Measurements from ENCODE around the gene PCDHA1.
A peak's percentile ranks its signal among the peaks of the same experiment; 100 is the strongest.
"Not testable (repeated sequence)": the region's sequence is repeated elsewhere in the genome, so short reads cannot be mapped to it uniquely, and the experiment has no call there.

PCDHA1 gene

DNA sequence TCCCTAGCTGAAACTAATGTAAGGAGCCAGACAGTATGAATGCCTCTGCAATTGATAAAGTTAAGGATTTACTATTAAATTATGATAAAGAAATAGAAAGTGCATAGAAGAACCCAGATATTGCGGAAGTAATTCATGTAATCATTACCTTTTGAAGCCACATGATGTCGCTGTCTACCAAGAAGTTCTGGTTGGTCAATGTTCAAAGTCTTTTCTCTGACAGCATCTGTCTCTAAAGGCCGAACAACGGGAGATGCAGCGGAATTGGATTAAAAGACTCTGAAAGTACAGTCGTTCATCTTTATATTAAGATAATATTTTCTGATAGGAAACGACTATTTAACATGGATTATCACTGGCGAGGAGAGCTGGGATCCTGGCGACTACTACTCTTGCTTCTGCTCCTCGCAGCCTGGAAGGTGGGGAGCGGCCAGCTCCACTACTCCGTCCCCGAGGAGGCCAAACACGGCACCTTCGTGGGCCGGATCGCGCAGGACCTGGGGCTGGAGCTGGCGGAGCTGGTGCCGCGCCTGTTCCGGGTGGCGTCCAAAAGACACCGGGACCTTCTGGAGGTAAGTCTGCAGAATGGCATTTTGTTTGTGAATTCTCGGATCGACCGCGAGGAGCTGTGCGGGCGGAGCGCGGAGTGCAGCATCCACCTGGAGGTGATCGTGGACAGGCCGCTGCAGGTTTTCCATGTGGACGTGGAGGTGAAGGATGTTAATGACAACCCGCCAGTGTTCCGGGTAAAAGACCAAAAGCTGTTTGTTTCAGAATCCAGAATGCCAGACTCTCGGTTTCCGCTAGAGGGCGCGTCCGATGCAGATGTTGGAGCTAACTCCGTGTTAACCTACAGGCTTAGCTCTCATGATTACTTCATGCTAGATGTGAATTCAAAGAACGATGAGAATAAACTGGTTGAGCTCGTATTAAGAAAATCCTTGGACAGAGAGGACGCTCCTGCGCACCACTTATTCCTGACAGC is 55.3 kb downstream of the PCDHA1 start, which contains the start of gene PCDHA8:
PCDHA8 (plus strand) TSS at position 210 of the 985 bp plus-strand sequence; CDS start at position 345, 135 bp downstream.
- Histone ChIP-seq H3F3A (ENCODE audit: insufficient read depth) (no peaks in the 10 kb centered on the region), H3K9ac (ENCODE audit: low read length) (no peak within 1 kb of the TSS), H3K27ac (ENCODE audit: low read depth, low read length) (no peak within 1 kb of the TSS), H3K36me3 (ENCODE audit: low read length) (no peaks in the 10 kb centered on the region), H4K20me1 (ENCODE audit: low read depth, low read length) (no peaks in the 10 kb centered on the region), H3K4me2 (ENCODE audit: low read depth, low read length, poor library complexity, severe bottlenecking) (peak within 1 kb of the TSS; percentile 31), H3K9me3 (ENCODE audit: insufficient read depth, low read length) (no peaks in the 10 kb centered on the region), H3K4me3 (ENCODE audit: insufficient read depth, low read length, poor library complexity, severe bottlenecking) (no peak within 1 kb of the TSS), H3K9me2 (replicated peaks; ENCODE audit: insufficient read depth, low read length) (no peaks in the 10 kb centered on the region), H2AFZ (ENCODE audit: low read depth, low read length, severe bottlenecking) (no peak within 1 kb of the TSS), H3K79me2 (ENCODE audit: insufficient read depth, low read length) (no peaks in the 10 kb centered on the region), H3K27me3 (ENCODE audit: low read length) (no peaks in the 10 kb centered on the region)
- TF ChIP-seq, protein P1, sequence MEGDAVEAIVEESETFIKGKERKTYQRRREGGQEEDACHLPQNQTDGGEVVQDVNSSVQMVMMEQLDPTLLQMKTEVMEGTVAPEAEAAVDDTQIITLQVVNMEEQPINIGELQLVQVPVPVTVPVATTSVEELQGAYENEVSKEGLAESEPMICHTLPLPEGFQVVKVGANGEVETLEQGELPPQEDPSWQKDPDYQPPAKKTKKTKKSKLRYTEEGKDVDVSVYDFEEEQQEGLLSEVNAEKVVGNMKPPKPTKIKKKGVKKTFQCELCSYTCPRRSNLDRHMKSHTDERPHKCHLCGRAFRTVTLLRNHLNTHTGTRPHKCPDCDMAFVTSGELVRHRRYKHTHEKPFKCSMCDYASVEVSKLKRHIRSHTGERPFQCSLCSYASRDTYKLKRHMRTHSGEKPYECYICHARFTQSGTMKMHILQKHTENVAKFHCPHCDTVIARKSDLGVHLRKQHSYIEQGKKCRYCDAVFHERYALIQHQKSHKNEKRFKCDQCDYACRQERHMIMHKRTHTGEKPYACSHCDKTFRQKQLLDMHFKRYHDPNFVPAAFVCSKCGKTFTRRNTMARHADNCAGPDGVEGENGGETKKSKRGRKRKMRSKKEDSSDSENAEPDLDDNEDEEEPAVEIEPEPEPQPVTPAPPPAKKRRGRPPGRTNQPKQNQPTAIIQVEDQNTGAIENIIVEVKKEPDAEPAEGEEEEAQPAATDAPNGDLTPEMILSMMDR (IDR thresholded peaks at IDR 0.05; ENCODE audit: insufficient read depth, low read length, poor library complexity, severe bottlenecking), result peak; percentile 28
- no peak for TF ChIP-seq EZH2phosphoT487 (conservative IDR thresholded peaks at IDR 0.05; ENCODE audit: low read length)

DNA sequence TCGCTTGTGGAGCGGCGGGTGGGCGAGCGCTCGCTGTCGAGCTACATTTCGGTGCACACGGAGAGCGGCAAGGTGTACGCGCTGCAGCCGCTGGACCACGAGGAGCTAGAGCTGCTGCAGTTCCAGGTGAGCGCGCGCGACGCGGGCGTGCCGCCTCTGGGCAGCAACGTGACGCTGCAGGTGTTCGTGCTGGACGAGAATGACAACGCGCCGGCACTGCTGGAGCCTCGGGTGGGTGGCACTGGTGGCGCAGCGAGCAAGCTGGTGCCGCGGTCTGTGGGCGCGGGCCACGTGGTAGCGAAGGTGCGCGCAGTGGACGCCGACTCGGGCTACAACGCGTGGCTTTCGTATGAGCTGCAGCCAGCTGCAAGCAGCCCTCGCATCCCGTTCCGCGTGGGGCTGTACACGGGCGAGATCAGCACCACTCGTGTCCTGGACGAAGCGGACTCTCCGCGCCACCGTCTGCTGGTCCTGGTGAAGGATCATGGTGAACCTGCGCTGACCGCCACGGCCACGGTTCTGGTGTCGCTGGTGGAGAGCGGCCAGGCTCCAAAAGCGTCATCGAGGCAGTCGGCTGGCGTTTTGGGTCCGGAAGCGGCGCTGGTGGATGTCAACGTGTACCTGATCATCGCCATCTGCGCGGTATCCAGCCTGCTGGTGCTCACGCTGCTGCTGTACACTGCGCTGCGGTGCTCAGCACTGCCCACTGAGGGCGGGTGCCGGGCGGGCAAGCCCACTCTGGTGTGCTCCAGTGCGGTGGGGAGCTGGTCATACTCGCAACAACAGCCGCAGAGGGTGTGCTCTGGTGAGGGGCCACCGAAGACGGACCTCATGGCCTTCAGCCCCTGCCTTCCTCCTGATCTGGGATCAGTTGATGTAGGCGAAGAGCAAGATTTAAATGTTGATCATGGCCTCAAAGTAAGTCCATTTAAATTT is 57.1 kb downstream of the PCDHA1 start:
- Histone ChIP-seq H3K36me3 (ENCODE audit: low read length) (no peaks in the 10 kb centered on the region), H3K27ac (ENCODE audit: low read depth, low read length) (no peak overlapping the region), H4K20me1 (ENCODE audit: low read depth, low read length) (no peaks in the 10 kb centered on the region), H2AFZ (ENCODE audit: low read depth, low read length, severe bottlenecking) (no peak overlapping the region), H3K79me2 (ENCODE audit: insufficient read depth, low read length) (no peaks in the 10 kb centered on the region), H3K27me3 (ENCODE audit: low read length) (no peaks in the 10 kb centered on the region), H3K9me2 (replicated peaks; ENCODE audit: insufficient read depth, low read length) (no peaks in the 10 kb centered on the region), H3K9ac (ENCODE audit: low read length) (no peak overlapping the region), H3K9me3 (ENCODE audit: insufficient read depth, low read length) (no peaks in the 10 kb centered on the region), H3K4me2 (ENCODE audit: low read depth, low read length, poor library complexity, severe bottlenecking) (no peak overlapping the region), H3K4me3 (ENCODE audit: insufficient read depth, low read length, poor library complexity, severe bottlenecking) (no peak overlapping the region), H3F3A (ENCODE audit: insufficient read depth) (no peaks in the 10 kb centered on the region)
- TF ChIP-seq EZH2phosphoT487 (conservative IDR thresholded peaks at IDR 0.05; ENCODE audit: low read length), result no peak
- TF ChIP-seq, protein P1 (IDR thresholded peaks at IDR 0.05; ENCODE audit: insufficient read depth, low read length, poor library complexity, severe bottlenecking), result no peak

DNA sequence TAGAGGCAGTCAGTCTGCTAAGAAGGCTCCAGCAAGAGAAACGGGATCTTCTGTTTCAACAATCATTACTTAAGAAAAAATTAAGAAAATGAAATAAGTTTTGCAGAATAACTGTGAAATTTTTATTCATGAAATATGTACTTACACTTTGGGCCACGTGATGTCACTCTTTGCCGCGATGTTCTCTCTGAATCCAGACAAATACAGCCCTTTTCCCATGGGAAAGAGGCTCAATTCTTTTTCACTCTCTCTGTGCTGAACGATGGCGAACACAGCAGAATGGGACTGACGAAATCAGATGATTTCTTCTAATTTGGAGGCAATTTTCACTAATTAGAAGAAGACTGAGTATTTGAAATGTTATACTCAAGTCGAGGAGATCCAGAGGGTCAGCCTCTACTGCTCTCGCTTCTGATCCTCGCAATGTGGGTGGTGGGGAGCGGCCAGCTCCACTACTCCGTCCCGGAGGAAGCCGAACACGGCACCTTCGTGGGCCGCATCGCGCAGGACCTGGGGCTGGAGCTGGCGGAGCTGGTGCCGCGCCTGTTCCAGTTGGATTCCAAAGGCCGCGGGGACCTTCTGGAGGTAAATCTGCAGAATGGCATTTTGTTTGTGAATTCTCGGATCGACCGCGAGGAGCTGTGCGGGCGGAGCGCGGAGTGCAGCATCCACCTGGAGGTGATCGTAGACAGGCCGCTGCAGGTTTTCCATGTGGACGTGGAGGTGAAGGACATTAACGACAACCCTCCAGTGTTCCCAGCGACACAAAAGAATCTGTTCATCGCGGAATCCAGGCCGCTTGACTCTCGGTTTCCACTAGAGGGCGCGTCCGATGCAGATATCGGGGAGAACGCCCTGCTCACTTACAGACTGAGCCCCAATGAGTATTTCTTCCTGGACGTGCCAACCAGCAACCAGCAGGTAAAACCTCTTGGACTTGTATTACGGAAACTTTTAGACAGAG is 62.5 kb downstream of the PCDHA1 start, which contains the start of gene PCDHA9:
PCDHA9 (plus strand) TSS at position 244 of the 964 bp plus-strand sequence; CDS start at position 358, 114 bp downstream.
- H3K9me3 ChIP-seq (ENCODE audit: insufficient read depth, low read length); H3K36me3 ChIP-seq (ENCODE audit: low read length); H3K27me3 ChIP-seq (ENCODE audit: low read length); H3K4me3 ChIP-seq (ENCODE audit: insufficient read depth, low read length, poor library complexity, severe bottlenecking); H3K79me2 ChIP-seq (ENCODE audit: insufficient read depth, low read length); H3K9ac ChIP-seq (ENCODE audit: low read length); H3K4me2 ChIP-seq (ENCODE audit: low read depth, low read length, poor library complexity, severe bottlenecking); H3K27ac ChIP-seq (ENCODE audit: low read depth, low read length); H4K20me1 ChIP-seq (ENCODE audit: low read depth, low read length); H2AFZ ChIP-seq (ENCODE audit: low read depth, low read length, severe bottlenecking); H3F3A ChIP-seq (ENCODE audit: insufficient read depth); H3K9me2 ChIP-seq (replicated peaks; ENCODE audit: insufficient read depth, low read length): not testable (repeated sequence)

DNA sequence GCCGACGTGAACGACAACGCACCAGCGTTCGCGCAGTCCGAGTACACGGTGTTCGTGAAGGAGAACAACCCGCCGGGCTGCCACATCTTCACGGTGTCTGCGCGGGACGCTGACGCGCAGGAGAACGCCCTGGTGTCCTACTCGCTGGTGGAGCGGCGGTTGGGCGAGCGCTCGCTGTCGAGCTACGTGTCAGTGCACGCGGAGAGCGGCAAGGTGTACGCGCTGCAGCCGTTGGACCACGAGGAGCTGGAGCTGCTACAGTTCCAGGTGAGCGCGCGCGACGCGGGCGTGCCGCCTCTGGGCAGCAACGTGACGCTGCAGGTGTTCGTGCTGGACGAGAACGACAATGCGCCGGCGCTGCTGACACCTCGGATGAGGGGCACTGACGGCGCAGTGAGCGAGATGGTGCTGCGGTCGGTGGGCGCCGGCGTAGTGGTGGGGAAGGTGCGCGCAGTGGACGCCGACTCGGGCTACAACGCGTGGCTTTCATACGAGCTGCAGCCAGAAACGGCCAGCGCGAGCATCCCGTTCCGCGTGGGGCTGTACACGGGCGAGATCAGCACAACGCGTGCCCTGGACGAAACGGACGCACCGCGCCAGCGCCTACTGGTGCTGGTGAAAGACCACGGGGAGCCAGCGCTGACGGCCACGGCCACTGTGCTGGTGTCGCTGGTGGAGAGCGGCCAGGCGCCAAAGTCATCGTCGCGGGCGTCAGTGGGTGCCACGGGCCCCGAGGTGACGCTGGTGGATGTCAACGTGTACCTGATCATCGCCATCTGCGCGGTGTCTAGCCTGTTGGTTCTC is 64.1 kb downstream of the PCDHA1 start:
- not testable (repeated sequence) for H3K79me2 ChIP-seq (ENCODE audit: insufficient read depth, low read length); H3K27ac ChIP-seq (ENCODE audit: low read depth, low read length); H3K27me3 ChIP-seq (ENCODE audit: low read length); H3K9ac ChIP-seq (ENCODE audit: low read length); H3K36me3 ChIP-seq (ENCODE audit: low read length); H3K9me2 ChIP-seq (replicated peaks; ENCODE audit: insufficient read depth, low read length); H3F3A ChIP-seq (ENCODE audit: insufficient read depth); H3K4me2 ChIP-seq (ENCODE audit: low read depth, low read length, poor library complexity, severe bottlenecking); H2AFZ ChIP-seq (ENCODE audit: low read depth, low read length, severe bottlenecking); H3K4me3 ChIP-seq (ENCODE audit: insufficient read depth, low read length, poor library complexity, severe bottlenecking); H4K20me1 ChIP-seq (ENCODE audit: low read depth, low read length); H3K9me3 ChIP-seq (ENCODE audit: insufficient read depth, low read length)
